Heart right ventricle (tissue), 16 donors: Measurements from ENCODE around the gene RPL28. TPM values are rescaled to one million over a fixed set of nuclear protein-coding genes. Genes with fewer than 3 reads are reported as not detected.

Experiments used
- ATAC-seq, 8 donors: fragments of 200-7000 bp; cut with Tn5 transposase; one replicate each; pipeline ENCODE4 v1.9.1; 2020; ENCODE audit warnings: mild to moderate bottlenecking in 8 of 8, moderate library complexity in 8 of 8, moderate number of reproducible peaks in 1 of 8
- DNase-seq, 2 donors: peaks; one replicate each; pipeline ENCODE4 v3.0.0-alpha.2; 2020
- H3K27ac ChIP-seq, 10 donors: fragments of 200-600 bp; sonication (generic) in 2 of 10; one replicate each; pipeline versions ENCODE4 v1.5.0 to v1.8.0; 2020 to 2022; ENCODE audit warnings: mild to moderate bottlenecking in 3 of 10
- H3K27me3 ChIP-seq, 7 donors: fragments of 200-600 bp; one replicate each; pipeline ENCODE4 v1.8.0; 2021 to 2022; ENCODE audit warnings: mild to moderate bottlenecking in 2 of 7
- H3K36me3 ChIP-seq, 9 donors: fragments of 200-600 bp; sonication (generic) in 1 of 9; one replicate each; pipeline versions ENCODE4 v1.5.0 to v1.8.0; 2020 to 2022; ENCODE audit warnings: mild to moderate bottlenecking in 2 of 9
- H3K4me1 ChIP-seq, 9 donors: fragments of 200-600 bp; sonication (generic) in 1 of 9; one replicate each; pipeline versions ENCODE4 v1.5.0 to v1.8.0; 2020 to 2022; ENCODE audit warnings: mild to moderate bottlenecking in 4 of 9
- H3K4me3 ChIP-seq, 10 donors: fragments of 200-600 bp; sonication (generic) in 2 of 10; one replicate each; pipeline versions ENCODE4 v1.5.0 to v1.8.0; 2020 to 2022; ENCODE audit warnings: mild to moderate bottlenecking in 7 of 10, moderate library complexity in 2 of 10
- H3K9me3 ChIP-seq, 11 donors: fragments of 200-600 bp in 10 of 11; sonication (generic) in 2 of 11; one replicate each; pipeline versions ENCODE4 v1.5.0 to v1.8.0; 2013 to 2022; ENCODE audit warnings: mild to moderate bottlenecking in 2 of 11, control low read depth in 1 of 11, moderate library complexity in 1 of 11
- WGBS, 2 donors: extraction: QIAGEN DNeasy Blood & Tissue Kit; methylation state at CpG; one replicate each; pipeline ENCODE4 v1.1.7; 2013; ENCODE audit warnings: inconsistent platforms in 1 of 2; 5-methylcytosine and 5-hydroxymethylcytosine counted together
- intact Hi-C, 10 donors: fragments of 100-400 bp; cut with DNase I; formaldehyde crosslinking; loops; one replicate each; pipeline versions ENCODE4 v1.11.1 to v1.14.2; 2022
- polyA plus RNA-seq, 2 donors: library from polyadenylated mRNA; stranded (reverse); fragments of 200-250 nt; gene quantifications; one replicate each; pipeline ENCODE4 v1.2.3, GENCODE V29; 2013
- total RNA-seq, 10 donors: library from RNA; stranded (reverse); fragmentation: NEBNext Ultra II Directional in 3 of 10; extraction: Animal tissue kit (Norgen Biotek cat#: 25700) in 3 of 10; gene quantifications; one replicate each; pipeline versions ENCODE4 v1.2.1 to v1.2.4, GENCODE V29; 2021 to 2023
- TF ChIP-seq, protein P1 (sequence below), 9 donors: fragments of 200-600 bp; sonication (generic) in 2 of 9; IDR thresholded peaks; one replicate each; pipeline versions ENCODE4 v1.5.0 to v1.8.0; 2021 to 2022; ENCODE audit warnings: antibody characterized with exemption in 9 of 9, mild to moderate bottlenecking in 5 of 9, moderate library complexity in 1 of 9
- donor health status: Arrhythmogenic right ventricular cardiomyopathy.
- donor health status: ischemic (EF 13 %, LVEDD 7.1; RV severe dilation, severe dysfunction).
- donor health status: healthy with polysubstance abuse.
- donor health status: DM: no; HTN: yes; CAD: no.
- donor health status: DM: no; HTN: no; CAD: no.
- donor health status: ischemic (EF 25% LVEDD 6.9; RV normal size, moderate dysfunction).
- donor health status: ischemic (EF 25% LVEDD 5.7; RV mildly dilated, moderate dysfunction).
- donor health status: healthy.
- donor health status: DM: yes; HTN: yes; CAD: no.
- donor health status: Ischemic cardiomyopathy.
- donor health status: ischemic (EF 35%, LVEDD 5.7; RV mildly dilated, moderate dysfunction).
- donor health status: nonischemic (EF 11% LVEDD 7.7; RV severe dilation, severe dysfunction).
- donor health status: DM: yes; HTN: yes; CAD: no.
- donor health status: PGD.
- donor health status: ischemic (EF 29% LVEDD 5.4; RV normal size, mild dysfunction).
- donor health status: nonischemic (EF 23%, LVEDD 6.1; RV moderate dilation, normal function).

The RPL28 gene
- total and polyA plus RNA-seq, 12 donors: 473 to 1,617 (median 593) TPM

GRCh38 chr19:55362990-55363716, 22.6 kb upstream of the RPL28 start, which contains the start of gene GARIN5B:
GARIN5B (minus strand) TSS chr19:55363260; CDS start chr19:55363066, 194 bp downstream.
- Histone ChIP-seq H3K27me3 (peaks cover 0 to 42% (median 19%) of the 10 kb centered on the region in 7 donors), H3K4me3 (no peak within 1 kb of the TSS), H3K9me3 (no peaks in the 10 kb centered on the region), H3K27ac (no peak within 1 kb of the TSS), H3K4me1 (no peaks in the 10 kb centered on the region), H3K36me3 (no peaks in the 10 kb centered on the region)
- WGBS, 2 donors: 77% methylated on average over 27 of the region's 27 CpGs
- no peak for DNase-seq
- TF ChIP-seq, protein P1, sequence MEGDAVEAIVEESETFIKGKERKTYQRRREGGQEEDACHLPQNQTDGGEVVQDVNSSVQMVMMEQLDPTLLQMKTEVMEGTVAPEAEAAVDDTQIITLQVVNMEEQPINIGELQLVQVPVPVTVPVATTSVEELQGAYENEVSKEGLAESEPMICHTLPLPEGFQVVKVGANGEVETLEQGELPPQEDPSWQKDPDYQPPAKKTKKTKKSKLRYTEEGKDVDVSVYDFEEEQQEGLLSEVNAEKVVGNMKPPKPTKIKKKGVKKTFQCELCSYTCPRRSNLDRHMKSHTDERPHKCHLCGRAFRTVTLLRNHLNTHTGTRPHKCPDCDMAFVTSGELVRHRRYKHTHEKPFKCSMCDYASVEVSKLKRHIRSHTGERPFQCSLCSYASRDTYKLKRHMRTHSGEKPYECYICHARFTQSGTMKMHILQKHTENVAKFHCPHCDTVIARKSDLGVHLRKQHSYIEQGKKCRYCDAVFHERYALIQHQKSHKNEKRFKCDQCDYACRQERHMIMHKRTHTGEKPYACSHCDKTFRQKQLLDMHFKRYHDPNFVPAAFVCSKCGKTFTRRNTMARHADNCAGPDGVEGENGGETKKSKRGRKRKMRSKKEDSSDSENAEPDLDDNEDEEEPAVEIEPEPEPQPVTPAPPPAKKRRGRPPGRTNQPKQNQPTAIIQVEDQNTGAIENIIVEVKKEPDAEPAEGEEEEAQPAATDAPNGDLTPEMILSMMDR (IDR thresholded peaks at IDR 0.05): no peak
- ATAC-seq: no peak
- intact Hi-C loops: loop anchor here in 1 of 10 donors (5.0 kb wide), 1 partner anchor 41 kb away; no protein-coding TSS in a partner anchor

GRCh38 chr19:55365245-55365644, 20.5 kb upstream of the RPL28 start:
- no peak for DNase-seq
- H3K9me3 ChIP-seq: no peaks in the 10 kb centered on the region
- H3K27ac ChIP-seq: no peak overlapping the region
- ATAC-seq: no peak
- no peaks in the 10 kb centered on the region for H3K36me3 ChIP-seq
- 86 to 88% methylated on average over 8 of the region's 8 CpGs for WGBS, 2 donors
- intact Hi-C loops: no loop called here
- no peak overlapping the region for H3K4me3 ChIP-seq
- TF ChIP-seq, protein P1 (IDR thresholded peaks at IDR 0.05): no peak
- peaks cover 3 to 15% (median 6%) of the 10 kb centered on the region in 9 donors for H3K4me1 ChIP-seq
- H3K27me3 ChIP-seq: peaks cover 17 to 55% (median 34%) of the 10 kb centered on the region in 7 donors

DNA sequence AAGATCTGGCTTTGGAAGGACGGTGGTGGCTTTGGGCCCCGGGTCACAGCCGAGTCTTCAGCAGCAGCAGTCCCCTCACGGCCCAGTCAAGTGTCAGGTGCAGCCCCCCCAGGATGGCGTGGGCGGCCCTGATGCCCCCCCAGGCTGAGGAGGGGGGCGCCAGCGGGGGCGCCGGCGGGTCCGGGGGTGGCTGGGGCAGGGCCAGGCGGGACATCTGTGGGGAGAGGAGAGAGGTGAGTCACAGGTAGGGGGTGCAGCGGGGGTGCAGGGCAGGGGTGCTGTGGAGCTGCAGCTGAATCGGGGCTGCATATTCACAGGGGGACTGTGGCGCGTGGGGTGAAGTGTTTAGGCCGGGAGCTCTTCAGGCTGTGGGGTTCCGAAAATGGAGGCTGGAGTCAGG, 19.8 kb upstream of the RPL28 start:
- TF ChIP-seq, protein P1 (IDR thresholded peaks at IDR 0.05): no peak
- 71 to 73% methylated on average over 19 of the region's 19 CpGs for WGBS, 2 donors
- no peak overlapping the region for H3K27ac ChIP-seq
- DNase-seq (no peak), ATAC-seq (no peak)
- peaks cover 3 to 17% (median 8%) of the 10 kb centered on the region in 9 donors for H3K4me1 ChIP-seq
- H3K9me3 ChIP-seq: no peaks in the 10 kb centered on the region
- no peaks in the 10 kb centered on the region for H3K36me3 ChIP-seq
- intact Hi-C loops: no loop called here
- H3K4me3 ChIP-seq: no peak overlapping the region
- H3K27me3 ChIP-seq: peaks cover 22 to 61% (median 42%) of the 10 kb centered on the region in 7 donors

DNA sequence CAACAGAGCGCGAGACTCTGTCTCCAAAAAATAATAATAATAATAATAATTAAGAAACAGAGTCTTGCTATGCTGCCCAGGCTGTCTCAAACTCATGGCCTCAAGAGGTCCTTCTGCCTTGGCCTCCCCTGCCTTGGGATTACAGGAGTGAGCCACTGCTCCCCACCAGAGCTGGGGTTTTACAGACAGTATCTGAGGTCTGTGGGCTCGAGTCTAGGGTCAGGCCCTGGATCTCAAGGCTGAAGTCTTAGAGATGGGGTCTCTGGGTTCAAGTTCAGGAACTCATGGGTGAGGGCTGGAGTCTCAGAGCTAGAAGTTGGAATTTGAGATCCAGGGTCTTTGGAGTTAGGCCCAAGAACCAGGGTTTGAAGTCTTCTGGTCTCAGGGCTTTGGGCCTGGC, 18.9 kb upstream of the RPL28 start:
- WGBS, 2 donors: 79 to 81% methylated on average over 3 of the region's 3 CpGs
- intact Hi-C loops: no loop called here
- H3K36me3 ChIP-seq: no peaks in the 10 kb centered on the region
- no peaks in the 10 kb centered on the region for H3K9me3 ChIP-seq
- TF ChIP-seq, protein P1 (IDR thresholded peaks at IDR 0.05): no peak
- H3K27me3 ChIP-seq: peaks cover 22 to 65% (median 50%) of the 10 kb centered on the region in 7 donors
- peaks cover 3 to 17% (median 8%) of the 10 kb centered on the region in 9 donors for H3K4me1 ChIP-seq
- H3K27ac ChIP-seq: no peak overlapping the region
- no peak for DNase-seq
- ATAC-seq: no peak
- no peak overlapping the region for H3K4me3 ChIP-seq
